ENCODE measurements around the gene SPATA24.

DNA sequence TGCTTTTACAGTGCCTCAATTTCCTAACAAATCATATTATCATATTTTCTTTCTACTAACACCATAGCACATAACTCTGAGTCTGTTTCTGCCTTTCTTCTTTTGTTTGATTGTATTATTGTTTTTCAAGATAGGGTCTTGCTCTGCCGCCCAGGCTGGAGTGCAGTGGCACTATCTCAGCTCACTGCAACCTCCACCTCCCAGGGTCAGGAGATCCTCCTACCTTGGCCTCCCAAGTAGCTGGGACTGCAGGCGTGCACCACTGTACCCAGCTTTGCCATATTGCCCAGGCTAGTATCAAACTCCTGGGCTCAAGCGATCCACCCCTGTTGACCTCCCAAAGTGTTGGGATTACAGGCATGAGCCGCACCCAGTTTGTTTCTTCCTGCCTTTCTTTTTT is 43.5 kb downstream of the SPATA24 start:
- TF ChIP-seq, protein P1, sequence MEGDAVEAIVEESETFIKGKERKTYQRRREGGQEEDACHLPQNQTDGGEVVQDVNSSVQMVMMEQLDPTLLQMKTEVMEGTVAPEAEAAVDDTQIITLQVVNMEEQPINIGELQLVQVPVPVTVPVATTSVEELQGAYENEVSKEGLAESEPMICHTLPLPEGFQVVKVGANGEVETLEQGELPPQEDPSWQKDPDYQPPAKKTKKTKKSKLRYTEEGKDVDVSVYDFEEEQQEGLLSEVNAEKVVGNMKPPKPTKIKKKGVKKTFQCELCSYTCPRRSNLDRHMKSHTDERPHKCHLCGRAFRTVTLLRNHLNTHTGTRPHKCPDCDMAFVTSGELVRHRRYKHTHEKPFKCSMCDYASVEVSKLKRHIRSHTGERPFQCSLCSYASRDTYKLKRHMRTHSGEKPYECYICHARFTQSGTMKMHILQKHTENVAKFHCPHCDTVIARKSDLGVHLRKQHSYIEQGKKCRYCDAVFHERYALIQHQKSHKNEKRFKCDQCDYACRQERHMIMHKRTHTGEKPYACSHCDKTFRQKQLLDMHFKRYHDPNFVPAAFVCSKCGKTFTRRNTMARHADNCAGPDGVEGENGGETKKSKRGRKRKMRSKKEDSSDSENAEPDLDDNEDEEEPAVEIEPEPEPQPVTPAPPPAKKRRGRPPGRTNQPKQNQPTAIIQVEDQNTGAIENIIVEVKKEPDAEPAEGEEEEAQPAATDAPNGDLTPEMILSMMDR (IDR thresholded peaks at IDR 0.05) = no peak
- TF ChIP-seq POLR2A (IDR thresholded peaks at IDR 0.05) = no peak
